HG02642 (cell line): ENCODE results near the gene YEATS2.
"Not testable (repeated sequence)": the region's sequence is repeated elsewhere in the genome, so short reads cannot be mapped to it uniquely, and the experiment has no call there.

ENCODE experiments used
- ATAC-seq: cut with Tn5 transposase; IDR thresholded peaks from one replicate; pipeline ENCODE4 v1.9.1; 2021; ENCODE audit warnings: mild to moderate bottlenecking; ENCODE audit not compliant: unreplicated experiment, poor library complexity

The YEATS2 gene

GRCh38 chr3:183769453-183769852 is 71.9 kb downstream of the YEATS2 start:
- ATAC-seq = no peak

GRCh38 chr3:183774631-183775030 is 77.0 kb downstream of the YEATS2 start:
- ATAC-seq = no peak

GRCh38 chr3:183775781-183776180 is 78.2 kb downstream of the YEATS2 start:
- no peak for ATAC-seq

- ATAC-seq = not testable (repeated sequence)
Observed at GRCh38 chr3:183776451-183776850, 78.9 kb downstream of the YEATS2 start.

- ATAC-seq = no peak
Observed at GRCh38 chr3:183777016-183777618, 79.5 kb downstream of the YEATS2 start.

GRCh38 chr3:183779896-183780465 is 82.4 kb downstream of the YEATS2 start:
- no peak for ATAC-seq

- ATAC-seq = no peak
Observed at GRCh38 chr3:183781246-183781645, 83.6 kb downstream of the YEATS2 start.

GRCh38 chr3:183782576-183783276 is 85.1 kb downstream of the YEATS2 start:
- no peak for ATAC-seq

- not testable (repeated sequence) for ATAC-seq
Observed at GRCh38 chr3:183784503-183784902, 86.9 kb downstream of the YEATS2 start.

GRCh38 chr3:183789826-183790225 is 92.2 kb downstream of the YEATS2 start:
- ATAC-seq = no peak

GRCh38 chr3:183790700-183791099 is 93.1 kb downstream of the YEATS2 start:
- no peak for ATAC-seq

GRCh38 chr3:183792976-183793375 is 95.4 kb downstream of the YEATS2 start:
- ATAC-seq = no peak

GRCh38 chr3:183794452-183794851 is 96.9 kb downstream of the YEATS2 start:
- no peak for ATAC-seq

- no peak for ATAC-seq
Observed at GRCh38 chr3:183796372-183796771, 98.8 kb downstream of the YEATS2 start.

- no peak for ATAC-seq
Observed at GRCh38 chr3:183797996-183798395, 100.4 kb downstream of the YEATS2 start.

GRCh38 chr3:183799461-183799860 is 101.9 kb downstream of the YEATS2 start:
- no peak for ATAC-seq

- no peak for ATAC-seq
Observed at GRCh38 chr3:183800243-183800863, 102.8 kb downstream of the YEATS2 start.

- no peak for ATAC-seq
Observed at GRCh38 chr3:183801601-183802000, 104.0 kb downstream of the YEATS2 start.

GRCh38 chr3:183802989-183803388 is 105.4 kb downstream of the YEATS2 start:
- ATAC-seq = no peak

GRCh38 chr3:183807209-183807728 is 109.7 kb downstream of the YEATS2 start:
- no peak for ATAC-seq

GRCh38 chr3:183807881-183808280 is 110.3 kb downstream of the YEATS2 start:
- no peak for ATAC-seq
